Measurements from ENCODE around the gene IL32. TPM values are rescaled to one million over a fixed set of nuclear protein-coding genes. Genes with fewer than 3 reads are reported as not detected.

IL32 gene
- polyA plus RNA-seq, 3 donors, result 0.53 to 8.0 (median 5.6) TPM

- Histone ChIP-seq H3K4me3 (replicated peaks in 1 of 3; ENCODE audit: low read depth in 2 of 3, low read length in 3 of 3) (peak overlapping the region in 1 of 3 experiments; percentile 36), H3K79me2 (ENCODE audit: insufficient read depth, low read length) (no peaks in the 10 kb centered on the region), H3K9me3 (replicated peaks in 1 of 2; ENCODE audit: control insufficient read depth in 1 of 2, insufficient read depth in 1 of 2, low read length in 2 of 2) (peaks cover 0 to 12% of the 10 kb centered on the region in 2 donors), H3K4me1 (ENCODE audit: control insufficient read depth in 1 of 2, insufficient read depth in 2 of 2, low read length in 2 of 2) (peaks cover 33 to 41% of the 10 kb centered on the region in 2 donors), H4K20me1 (ENCODE audit: insufficient read depth, low read length) (peaks cover 50% of the 10 kb centered on the region), H3K27me3 (ENCODE audit: control insufficient read depth in 2 of 2, insufficient read depth in 2 of 2, low read length in 2 of 2) (peaks cover 22 to 46% of the 10 kb centered on the region in 2 donors), H3K4me2 (replicated peaks; ENCODE audit: extremely low read depth, low read length, poor library complexity, severe bottlenecking) (peak overlapping the region; percentile 55), H3K36me3 (replicated peaks in 1 of 2; ENCODE audit: control insufficient read depth in 1 of 2, insufficient read depth in 2 of 2, low read length in 2 of 2) (peaks cover 19 to 21% of the 10 kb centered on the region in 2 donors), H2AFZ (ENCODE audit: insufficient read depth, low read depth, low read length, poor library complexity, severe bottlenecking) (no peak overlapping the region), H3K27ac (ENCODE audit: low read depth in 1 of 2, low read length in 2 of 2) (no peak overlapping the region), H3K9ac (ENCODE audit: insufficient read depth, low read length, poor library complexity, severe bottlenecking) (no peak overlapping the region)
- 7% methylated on average over 55 of the region's 58 CpGs for WGBS (ENCODE audit: insufficient coverage)
- Mint-ChIP-seq H3K27ac (no peak overlapping the region), H3K27me3 (ENCODE audit: low read depth in 3 of 3) (peaks cover 38 to 50% (median 48%) of the 10 kb centered on the region in 3 donors), H3K9me3 (peaks cover 0 to 27% (median 6%) of the 10 kb centered on the region in 7 donors), H3K4me3 (peak overlapping the region in 1 of 2 donors; percentile 86), H3K4me1 (peaks cover 43% of the 10 kb centered on the region), H3K36me3 (peaks cover 27 to 29% of the 10 kb centered on the region in 2 donors)
- DNase-seq, result peak; percentile 72 to 78 (median 77)
- intact Hi-C loops (cut with micrococcal nuclease), result loop anchor here (2.0 to 10.0 kb wide), 2 partner anchors 25 to 97 kb away; no protein-coding TSS in a partner anchor
- TF ChIP-seq, protein P1, sequence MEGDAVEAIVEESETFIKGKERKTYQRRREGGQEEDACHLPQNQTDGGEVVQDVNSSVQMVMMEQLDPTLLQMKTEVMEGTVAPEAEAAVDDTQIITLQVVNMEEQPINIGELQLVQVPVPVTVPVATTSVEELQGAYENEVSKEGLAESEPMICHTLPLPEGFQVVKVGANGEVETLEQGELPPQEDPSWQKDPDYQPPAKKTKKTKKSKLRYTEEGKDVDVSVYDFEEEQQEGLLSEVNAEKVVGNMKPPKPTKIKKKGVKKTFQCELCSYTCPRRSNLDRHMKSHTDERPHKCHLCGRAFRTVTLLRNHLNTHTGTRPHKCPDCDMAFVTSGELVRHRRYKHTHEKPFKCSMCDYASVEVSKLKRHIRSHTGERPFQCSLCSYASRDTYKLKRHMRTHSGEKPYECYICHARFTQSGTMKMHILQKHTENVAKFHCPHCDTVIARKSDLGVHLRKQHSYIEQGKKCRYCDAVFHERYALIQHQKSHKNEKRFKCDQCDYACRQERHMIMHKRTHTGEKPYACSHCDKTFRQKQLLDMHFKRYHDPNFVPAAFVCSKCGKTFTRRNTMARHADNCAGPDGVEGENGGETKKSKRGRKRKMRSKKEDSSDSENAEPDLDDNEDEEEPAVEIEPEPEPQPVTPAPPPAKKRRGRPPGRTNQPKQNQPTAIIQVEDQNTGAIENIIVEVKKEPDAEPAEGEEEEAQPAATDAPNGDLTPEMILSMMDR (IDR thresholded peaks at IDR 0.05), result peak; percentile 90
These were observed 37.3 kb upstream of the IL32 start for GRCh38 chr16:3027983-3028715.

DNA sequence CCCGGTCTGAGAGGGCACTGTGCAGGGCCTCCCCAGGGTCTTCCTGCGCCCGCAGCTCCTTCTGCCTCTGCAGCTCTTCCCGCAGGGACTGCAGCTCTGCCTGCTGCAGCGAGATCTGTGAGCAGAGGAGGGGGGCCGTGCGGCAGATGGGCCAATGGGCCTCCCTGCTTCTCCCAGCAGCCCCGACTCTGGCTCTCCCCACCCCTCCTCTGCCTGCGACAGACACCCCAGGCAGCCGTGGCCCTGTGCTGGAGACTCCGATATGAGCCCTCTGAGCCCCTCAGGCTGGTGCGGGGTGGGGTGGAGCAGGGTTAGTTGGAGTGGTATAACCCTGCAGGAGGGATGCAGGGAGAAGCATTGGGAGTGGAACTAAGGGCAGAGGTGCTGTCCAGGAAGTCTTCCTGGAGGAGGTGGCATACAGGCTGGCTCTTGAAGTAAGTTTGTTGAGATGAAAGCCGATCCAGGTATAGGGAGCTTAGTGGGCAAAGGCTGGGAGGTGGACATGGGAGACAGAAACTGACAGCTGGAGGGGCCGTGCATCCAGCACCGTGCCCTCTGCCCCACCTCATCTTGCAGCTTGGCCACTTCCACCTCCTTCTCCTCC is 36.6 kb upstream of the IL32 start:
- Histone ChIP-seq H3K9me3 (replicated peaks in 1 of 2; ENCODE audit: control insufficient read depth in 1 of 2, insufficient read depth in 1 of 2, low read length in 2 of 2) (peaks cover 0 to 12% of the 10 kb centered on the region in 2 donors), H3K36me3 (replicated peaks in 1 of 2; ENCODE audit: control insufficient read depth in 1 of 2, insufficient read depth in 2 of 2, low read length in 2 of 2) (peaks cover 19 to 21% of the 10 kb centered on the region in 2 donors), H3K27ac (ENCODE audit: low read depth in 1 of 2, low read length in 2 of 2) (no peak overlapping the region), H3K9ac (ENCODE audit: insufficient read depth, low read length, poor library complexity, severe bottlenecking) (no peak overlapping the region), H3K4me3 (replicated peaks in 1 of 3; ENCODE audit: low read depth in 2 of 3, low read length in 3 of 3) (no peak overlapping the region), H4K20me1 (ENCODE audit: insufficient read depth, low read length) (peaks cover 44% of the 10 kb centered on the region), H3K79me2 (ENCODE audit: insufficient read depth, low read length) (no peaks in the 10 kb centered on the region), H3K4me2 (replicated peaks; ENCODE audit: extremely low read depth, low read length, poor library complexity, severe bottlenecking) (peak overlapping the region; percentile 55), H2AFZ (ENCODE audit: insufficient read depth, low read depth, low read length, poor library complexity, severe bottlenecking) (no peak overlapping the region), H3K27me3 (ENCODE audit: control insufficient read depth in 2 of 2, insufficient read depth in 2 of 2, low read length in 2 of 2) (peaks cover 23 to 53% of the 10 kb centered on the region in 2 donors), H3K4me1 (ENCODE audit: control insufficient read depth in 1 of 2, insufficient read depth in 2 of 2, low read length in 2 of 2) (peaks cover 27 to 34% of the 10 kb centered on the region in 2 donors)
- Mint-ChIP-seq H3K9me3 (peaks cover 0 to 29% (median 9%) of the 10 kb centered on the region in 7 donors), H3K4me3 (peak overlapping the region in 1 of 2 donors; percentile 86), H3K36me3 (peaks cover 27 to 30% of the 10 kb centered on the region in 2 donors), H3K4me1 (peaks cover 40% of the 10 kb centered on the region), H3K27me3 (ENCODE audit: low read depth in 3 of 3) (peaks cover 45 to 57% (median 55%) of the 10 kb centered on the region in 3 donors), H3K27ac (peak overlapping the region in 1 of 7 donors; percentile 12)
- intact Hi-C loops (cut with micrococcal nuclease), result loop anchor here (2.0 to 10.0 kb wide), 2 partner anchors 26 to 96 kb away; no protein-coding TSS in a partner anchor
- TF ChIP-seq, protein P1 (IDR thresholded peaks at IDR 0.05), result peak; percentile 22
- WGBS (ENCODE audit: insufficient coverage), result 19% methylated on average over 8 of the region's 15 CpGs
- DNase-seq, result no peak
